ENCODE measurements around the gene KBTBD4.
"Not testable (repeated sequence)": the region's sequence is repeated elsewhere in the genome, so short reads cannot be mapped to it uniquely, and the experiment has no call there.

The KBTBD4 gene

GRCh38 chr11:47558695-47559094, 20.1 kb downstream of the KBTBD4 start:
- DNase-seq, result no peak

GRCh38 chr11:47557004-47557403, 21.8 kb downstream of the KBTBD4 start:
- not testable (repeated sequence) for DNase-seq

GRCh38 chr11:47553406-47553743, 25.4 kb downstream of the KBTBD4 start:
- peak; percentile 73 for DNase-seq

GRCh38 chr11:47552566-47553405, 26.0 kb downstream of the KBTBD4 start, which contains the start of gene CELF1:
Gene CELF1 (minus strand): TSS chr11:47553132. CDS start chr11:47499523, 53,609 bp downstream.
- peak; percentile 96 for DNase-seq

- peak; percentile 45 for DNase-seq
Measured at GRCh38 chr11:47552056-47552565, 26.7 kb downstream of the KBTBD4 start.

GRCh38 chr11:47551086-47551485, 27.7 kb downstream of the KBTBD4 start:
- peak; percentile 76 for DNase-seq

DNA sequence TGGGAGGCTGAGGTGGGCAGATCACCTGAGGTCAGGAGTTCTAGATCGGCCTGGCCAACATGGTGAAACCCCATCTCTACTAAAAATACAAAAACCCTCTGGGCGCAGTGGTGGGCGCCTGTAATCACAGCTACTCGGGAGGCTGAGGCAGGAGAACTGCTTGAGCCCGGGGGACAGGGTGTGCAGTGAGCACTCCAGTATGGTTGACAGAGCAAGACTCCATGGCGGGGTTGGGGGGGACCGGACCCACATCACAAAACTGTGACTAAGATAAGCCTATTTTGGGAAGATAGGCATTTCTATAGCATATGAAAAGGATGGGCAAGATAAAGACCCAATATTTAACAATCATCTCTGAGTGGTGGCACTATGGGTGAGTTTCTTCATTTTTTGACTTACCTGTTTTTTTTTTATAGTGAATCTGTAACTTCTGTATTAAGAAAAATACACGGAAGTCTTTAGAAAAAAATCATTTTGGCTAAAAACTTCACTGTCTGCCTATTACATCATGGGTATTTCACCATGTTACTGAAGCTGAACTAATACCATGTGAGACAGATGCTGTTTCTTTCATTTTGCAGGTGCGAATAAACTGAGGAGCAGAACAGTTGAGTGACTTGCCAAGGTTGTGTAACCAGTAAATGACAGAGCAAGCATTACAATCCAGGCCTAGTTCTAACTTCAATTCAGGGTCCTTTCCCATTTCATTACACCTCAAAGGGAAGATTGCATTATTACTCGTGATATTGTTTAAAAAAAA, 28.3 kb downstream of the KBTBD4 start:
- DNase-seq, result no peak

- DNase-seq, result not testable (repeated sequence)
Measured at GRCh38 chr11:47546274-47546673, 32.5 kb downstream of the KBTBD4 start.

- no peak for DNase-seq
Measured at GRCh38 chr11:47545298-47545697, 33.5 kb downstream of the KBTBD4 start.

DNA sequence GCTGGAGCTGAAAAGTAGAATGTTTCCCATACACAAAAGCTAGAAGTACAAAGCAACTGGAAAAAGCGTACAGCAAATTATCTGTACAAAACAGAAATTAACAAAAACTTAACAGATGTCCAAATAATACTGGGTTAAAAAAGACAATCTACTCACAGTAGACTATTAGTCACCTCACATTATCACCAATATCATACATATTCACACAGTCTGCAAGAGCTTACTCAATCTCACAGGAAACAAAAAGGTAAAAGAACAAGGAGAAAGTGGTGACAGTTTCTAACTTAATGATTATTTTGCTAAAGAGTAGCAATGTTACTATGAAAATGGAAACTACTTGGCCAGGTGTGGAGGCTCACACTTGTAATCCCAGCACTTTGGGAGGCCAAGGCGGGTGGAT, 37.7 kb downstream of the KBTBD4 start:
- DNase-seq, result no peak

- no peak for DNase-seq
Measured at GRCh38 chr11:47539681-47540039, 39.1 kb downstream of the KBTBD4 start.

- DNase-seq, result no peak
Measured at GRCh38 chr11:47538741-47539565, 39.8 kb downstream of the KBTBD4 start.

DNA sequence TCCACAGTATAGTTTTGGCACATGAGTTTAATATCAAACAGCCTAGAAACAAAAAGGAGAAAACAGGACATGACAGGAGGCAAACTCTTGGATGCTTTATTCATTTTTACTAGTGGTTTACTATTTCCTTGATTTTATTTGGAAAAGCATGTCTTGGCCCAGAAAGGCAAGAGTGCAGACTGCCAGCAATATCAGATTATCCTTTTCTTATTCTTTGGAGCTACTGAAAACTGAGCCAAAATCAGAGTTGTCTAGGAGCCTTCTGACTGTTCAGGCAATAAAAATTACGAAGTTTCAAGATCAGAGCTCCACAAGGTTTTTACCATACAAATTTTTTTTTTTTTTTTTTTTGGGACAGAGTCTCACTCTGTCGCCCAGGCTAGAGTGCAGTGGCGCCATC, 41.9 kb downstream of the KBTBD4 start:
- no peak for DNase-seq

GRCh38 chr11:47534704-47535251, 44.0 kb downstream of the KBTBD4 start:
- DNase-seq, result peak; percentile 59

DNA sequence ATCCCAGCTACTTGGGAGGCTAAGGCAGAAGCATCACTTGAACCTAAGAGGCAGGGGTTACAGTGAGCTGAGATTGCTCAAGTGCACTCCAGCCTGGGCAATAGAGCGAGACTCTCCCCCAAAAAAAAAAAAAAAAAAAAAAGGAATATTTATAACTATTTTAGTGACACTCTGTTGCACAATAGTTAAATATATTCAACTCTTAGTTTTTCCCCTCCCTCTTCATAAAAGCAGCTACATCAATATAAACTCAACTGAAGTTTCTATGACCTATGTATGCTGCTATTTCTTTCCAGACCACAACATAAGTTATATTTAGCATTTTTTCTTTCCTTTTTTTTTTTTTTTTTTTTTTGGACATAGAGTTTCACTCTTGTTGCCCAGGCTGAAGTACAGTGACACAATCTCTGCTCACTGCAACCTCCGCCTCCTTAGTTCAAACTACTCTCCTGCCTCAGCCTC, 45.0 kb downstream of the KBTBD4 start:
- no peak for DNase-seq

GRCh38 chr11:47532597-47533213, 46.1 kb downstream of the KBTBD4 start:
- no peak for DNase-seq

GRCh38 chr11:47531666-47532065, 47.1 kb downstream of the KBTBD4 start:
- DNase-seq, result no peak

DNA sequence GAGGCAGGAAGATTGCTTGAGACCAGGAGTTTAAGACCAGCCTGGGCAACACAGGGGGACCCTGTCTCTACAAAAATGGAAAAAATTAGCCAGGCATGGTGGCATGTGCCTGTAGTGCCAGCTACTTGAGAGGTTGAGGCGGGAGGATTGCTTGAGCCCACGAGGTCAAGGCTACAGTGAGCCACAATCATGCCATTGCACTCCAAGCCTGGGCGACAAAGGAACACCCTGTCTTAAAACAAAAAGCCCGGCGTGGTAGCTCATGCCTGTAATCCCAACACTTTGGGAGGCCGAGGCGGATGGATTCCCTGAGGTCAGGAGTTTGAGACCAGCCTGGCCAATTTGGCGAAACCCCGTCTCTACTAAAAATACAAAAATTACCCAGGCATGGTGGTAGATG, 48.0 kb downstream of the KBTBD4 start:
- DNase-seq, result not testable (repeated sequence)

DNA sequence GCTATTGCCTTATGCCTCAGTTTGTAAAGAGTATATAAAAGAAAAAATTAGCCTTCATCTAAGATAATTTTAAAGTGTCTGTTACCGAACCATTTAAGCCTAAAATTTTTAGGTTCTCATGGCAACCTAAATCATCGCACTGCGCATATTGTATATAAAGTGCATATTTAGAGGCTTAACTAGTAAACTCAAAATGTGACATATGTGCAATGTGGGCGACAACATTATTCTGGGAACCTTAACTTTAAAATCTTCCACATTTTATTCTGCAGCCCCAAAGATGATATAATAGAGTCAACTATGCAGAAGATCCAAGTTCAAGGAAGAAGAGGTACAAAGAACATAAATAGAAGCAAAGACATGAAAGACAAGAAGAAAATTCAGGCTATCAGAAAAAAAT, 48.8 kb downstream of the KBTBD4 start:
- no peak for DNase-seq

DNA sequence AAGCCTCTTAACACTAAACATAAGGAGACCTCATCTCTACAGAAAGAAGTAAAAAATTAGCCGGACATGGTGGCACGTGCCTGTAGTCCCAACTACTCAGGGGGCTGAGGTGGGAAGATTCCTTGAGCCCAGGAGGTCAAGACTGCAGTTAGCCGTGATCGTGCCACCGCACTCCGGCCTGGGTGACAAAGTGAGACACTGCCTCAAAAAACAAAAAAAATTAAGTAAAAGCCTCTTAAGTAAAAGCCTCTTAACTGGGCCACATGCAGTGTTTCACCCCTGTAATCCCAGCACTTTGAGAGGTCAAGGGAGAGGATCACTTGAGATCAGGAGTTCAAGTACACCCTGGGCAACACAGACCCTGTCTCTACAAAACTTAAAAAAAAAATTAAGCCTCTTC, 51.6 kb downstream of the KBTBD4 start:
- no peak for DNase-seq

DNA sequence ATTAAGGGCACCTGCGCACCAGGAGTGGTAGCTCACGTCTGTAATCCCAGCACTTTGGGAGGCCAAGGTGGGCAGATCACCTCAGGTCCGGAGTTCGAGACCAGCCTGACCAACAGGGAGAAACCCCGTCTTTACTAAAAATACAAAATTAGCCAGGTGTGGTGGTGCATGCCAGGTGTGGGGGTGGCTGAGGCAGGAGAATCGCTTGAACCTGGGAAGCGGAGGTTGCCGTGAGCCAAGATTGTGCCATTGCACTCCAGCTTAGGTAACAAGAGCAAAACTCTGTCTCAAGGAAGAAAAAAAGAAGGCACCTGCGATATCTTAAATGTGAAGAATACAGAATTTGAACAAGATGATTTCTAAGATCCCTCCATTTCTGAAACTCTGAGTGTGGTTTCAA, 52.7 kb downstream of the KBTBD4 start:
- DNase-seq, result not testable (repeated sequence)

GRCh38 chr11:47524291-47524874, 54.4 kb downstream of the KBTBD4 start:
- no peak for DNase-seq
